Measurements from ENCODE around the gene FLT3.

GRCh38 chr13:28131646-28132045 is 31.3 kb upstream of the FLT3 start:
- TF ChIP-seq CTCF (conservative IDR thresholded peaks at IDR 0.05), result no peak
- TF ChIP-seq ZFX (IDR thresholded peaks at IDR 0.05), result no peak

Measured in C4-2B (cell line).